H1 (cell line): ENCODE results near the gene DGKD. TPM values are rescaled to one million over a fixed set of nuclear protein-coding genes. Genes with fewer than 3 reads are reported as not detected.

Experiments
- CTCF ChIA-PET: fragments of 300-600 bp; sonication (Branson Sonifier 250); formaldehyde crosslinking; loops from one replicate; lab custom pipeline; 2021; ENCODE audit not compliant: partially characterized antibody; lab: Charles Lee
- POLR2A ChIA-PET: fragments of 300-600 bp; sonication (Branson Sonifier 250); formaldehyde crosslinking; loops from one replicate; lab custom pipeline; 2021; ENCODE audit warnings: inconsistent platforms; ENCODE audit not compliant: partially characterized antibody; lab: Charles Lee
- DNase-seq, 2 experiments: peaks; one replicate each; pipeline versions ENCODE4 v3.0.0 to v3.0.0-alpha.2; 2010 to 2022; ENCODE audit warnings: low spot score in 2 of 2, low read depth in 1 of 2, mixed read lengths in 1 of 2
- FAIRE-seq: peaks from 2 replicates; lab custom pipeline; 2011; peaks lifted over from hg19 to GRCh38; lab: Jason Lieb, UNC
- H2AFZ ChIP-seq: 2 replicates; pipeline ENCODE4 v1.8.1; 2012; ENCODE audit warnings: low read length, inconsistent platforms
- H2AK5ac ChIP-seq: 2 replicates; pipeline ENCODE4 v1.6.1; 2013; ENCODE audit warnings: low read depth, low read length
- H2BK120ac ChIP-seq: replicated peaks from 2 replicates; pipeline ENCODE3; 2013; ENCODE audit warnings: low read depth, low read length, inconsistent platforms
- H2BK12ac ChIP-seq: 2 replicates; pipeline ENCODE4 v1.6.1; 2013; ENCODE audit warnings: low read depth, low read length
- H2BK15ac ChIP-seq: 2 replicates; pipeline ENCODE4 v1.6.1; 2013; ENCODE audit warnings: low read length
- H2BK20ac ChIP-seq: 2 replicates; pipeline ENCODE4 v1.6.1; 2013; ENCODE audit warnings: low read length
- H2BK5ac ChIP-seq: 2 replicates; pipeline ENCODE4 v1.6.1; 2013; ENCODE audit warnings: low read depth, low read length
- H3K14ac ChIP-seq: 2 replicates; pipeline ENCODE4 v1.6.1; 2013; ENCODE audit warnings: inconsistent platforms; ENCODE audit not compliant: insufficient read length
- H3K18ac ChIP-seq: 2 replicates; pipeline ENCODE4 v1.6.1; 2013; ENCODE audit warnings: low read length; ENCODE audit errors: extremely low read depth
- H3K23ac ChIP-seq: 2 replicates; pipeline ENCODE4 v1.6.1; 2013; ENCODE audit warnings: inconsistent platforms; ENCODE audit not compliant: insufficient read length
- H3K23me2 ChIP-seq: 2 replicates; pipeline ENCODE4 v1.6.1; 2013; ENCODE audit warnings: low read depth, low read length
- H3K27ac ChIP-seq: 2 replicates; pipeline ENCODE4 v1.6.1; 2011; ENCODE audit warnings: low read depth, low read length, inconsistent platforms
- H3K27me3 ChIP-seq, 4 experiments: replicated peaks in 1 of 4; 1 replicate in 1 of 4; 2 replicates in 3 of 4; pipeline versions ENCODE4 v1.6.1 to v1.8.1; 2011 to 2013; ENCODE audit warnings: low read length in 3 of 4, mild to moderate bottlenecking in 3 of 4, inconsistent platforms in 2 of 4, mixed read lengths in 2 of 4, moderate library complexity in 1 of 4; ENCODE audit not compliant: control insufficient read depth in 3 of 4, insufficient read depth in 3 of 4; ENCODE audit errors: extremely low read depth in 1 of 4
- H3K36me3 ChIP-seq, 4 experiments: 2 replicates each; pipeline versions ENCODE4 v1.6.1 to v1.8.1; 2011 to 2013; ENCODE audit warnings: mild to moderate bottlenecking in 4 of 4, low read length in 3 of 4, moderate library complexity in 2 of 4, control low read depth in 1 of 4, inconsistent platforms in 1 of 4; ENCODE audit not compliant: insufficient read depth in 4 of 4, control insufficient read depth in 2 of 4
- H3K4ac ChIP-seq: replicated peaks from 2 replicates; pipeline ENCODE3; 2013; ENCODE audit warnings: low read length, low read depth, mixed read lengths, inconsistent platforms; ENCODE audit not compliant: insufficient read length
- H3K4me1 ChIP-seq, 4 experiments: replicated peaks in 1 of 4; 1 replicate in 1 of 4; 2 replicates in 3 of 4; pipeline versions ENCODE4 v1.6.1 to v1.8.1; 2011 to 2013; ENCODE audit warnings: low read length in 3 of 4, inconsistent platforms in 2 of 4, mixed read lengths in 1 of 4; ENCODE audit not compliant: insufficient read depth in 4 of 4, control insufficient read depth in 3 of 4
- H3K4me2 ChIP-seq, 2 experiments: 2 replicates each; pipeline versions ENCODE4 v1.6.1 to v1.8.1; 2011 to 2013; ENCODE audit warnings: low read depth in 2 of 2, low read length in 2 of 2, control low read depth in 1 of 2, inconsistent platforms in 1 of 2, mild to moderate bottlenecking in 1 of 2; ENCODE audit not compliant: insufficient read depth in 1 of 2
- H3K4me3 ChIP-seq, 4 experiments: fragments of 200-600, 300-600 bp in 1 of 4; sonication (generic), shearing (Covaris generic), sonication (Bioruptor Twin) in 1 of 4; 2 replicates each; pipeline versions ENCODE4 v1.5.1 to v1.8.1; 2011 to 2016; ENCODE audit warnings: low read length in 4 of 4, low read depth in 3 of 4, control low read depth in 2 of 4, inconsistent platforms in 2 of 4, mild to moderate bottlenecking in 2 of 4, mixed read lengths in 1 of 4, moderate library complexity in 1 of 4; ENCODE audit not compliant: insufficient read depth in 2 of 4; ENCODE audit errors: extremely low read depth in 1 of 4
- H3K56ac ChIP-seq: replicated peaks from 2 replicates; pipeline ENCODE3; 2013; ENCODE audit warnings: low read depth, mild to moderate bottlenecking, mixed read lengths, low read length, inconsistent platforms; ENCODE audit not compliant: insufficient read length
- H3K79me1 ChIP-seq: 2 replicates; pipeline ENCODE4 v1.6.1; 2013; ENCODE audit warnings: low read depth, low read length, control low read depth
- H3K79me2 ChIP-seq, 2 experiments: 2 replicates each; pipeline versions ENCODE4 v1.6.1 to v1.8.1; 2012 to 2013; ENCODE audit warnings: low read length in 2 of 2, mild to moderate bottlenecking in 2 of 2, inconsistent platforms in 1 of 2; ENCODE audit not compliant: insufficient read depth in 2 of 2, control insufficient read depth in 1 of 2
- H3K9ac ChIP-seq, 4 experiments: replicated peaks in 1 of 4; 1 replicate in 1 of 4; 2 replicates in 3 of 4; pipeline versions ENCODE4 v1.6.1 to v1.8.1; 2011 to 2013; ENCODE audit warnings: low read depth in 3 of 4, low read length in 3 of 4, control low read depth in 2 of 4, mild to moderate bottlenecking in 2 of 4, moderate library complexity in 2 of 4, inconsistent platforms in 1 of 4; ENCODE audit errors: extremely low read depth in 1 of 4
- H3K9me3 ChIP-seq, 2 experiments: 2 replicates each; pipeline versions ENCODE4 v1.6.1 to v1.8.1; 2012 to 2013; ENCODE audit warnings: mild to moderate bottlenecking in 2 of 2, moderate library complexity in 2 of 2, control low read depth in 1 of 2, inconsistent platforms in 1 of 2, low read depth in 1 of 2, low read length in 1 of 2, mixed read lengths in 1 of 2; ENCODE audit not compliant: insufficient read depth in 2 of 2
- H4K20me1 ChIP-seq, 2 experiments: replicated peaks in 1 of 2; 2 replicates each; pipeline versions ENCODE3 to v1.8.1; 2011 to 2013; ENCODE audit warnings: inconsistent platforms in 2 of 2, low read length in 2 of 2, mild to moderate bottlenecking in 1 of 2; ENCODE audit not compliant: insufficient read depth in 2 of 2, control insufficient read depth in 1 of 2
- H4K5ac ChIP-seq: 2 replicates; pipeline ENCODE4 v1.6.1; 2013; ENCODE audit warnings: low read length, low read depth, mixed read lengths, inconsistent platforms; ENCODE audit not compliant: insufficient read length
- H4K8ac ChIP-seq: 2 replicates; pipeline ENCODE4 v1.8.0; 2013; ENCODE audit warnings: mild to moderate bottlenecking, moderate library complexity, low read length, inconsistent platforms; ENCODE audit not compliant: insufficient read depth; ENCODE audit errors: extremely low read depth
- H4K91ac ChIP-seq: replicated peaks from 2 replicates; pipeline ENCODE3; 2013; ENCODE audit warnings: low read length, mixed read lengths, inconsistent platforms; ENCODE audit not compliant: insufficient read length
- CBX8 ChIP-seq: fragments of 300-800, 300-1000 bp; sonication (generic); IDR thresholded peaks from 2 replicates; pipeline ENCODE4 v1.7.1; 2016; ENCODE audit warnings: low read depth, low read length, borderline replicate concordance
- KDM4A ChIP-seq: IDR thresholded peaks from one replicate; pipeline ENCODE4 v1.7.1; 2012; ENCODE audit warnings: low read depth, mild to moderate bottlenecking, moderate library complexity, low read length, inconsistent platforms; ENCODE audit not compliant: severe bottlenecking
- TAF1 ChIP-seq: IDR thresholded peaks from 2 replicates; pipeline ENCODE4 v1.6.1; 2011; ENCODE audit warnings: mild to moderate bottlenecking, low read depth, low read length
- WGBS, 2 experiments: shearing (Covaris generic) in 1 of 2; methylation state at CpG; one replicate each; pipeline versions ENCODE4 v1.1.6 to v1.1.7; 2013 to 2015; ENCODE audit warnings: low lambda C conversion rate in 2 of 2, mixed read lengths in 2 of 2, inconsistent platforms in 1 of 2, low coverage in 1 of 2, missing lambda C conversion rate in 1 of 2; ENCODE audit not compliant: insufficient replicate concordance in 2 of 2, insufficient coverage in 1 of 2, insufficient read length in 1 of 2; ENCODE audit errors: extremely low coverage in 1 of 2, missing lambda C conversion rate in 1 of 2; 5-methylcytosine and 5-hydroxymethylcytosine counted together
- polyA plus RNA-seq, 7 experiments: library from polyadenylated mRNA; depleted of rRNA in 3 of 7; stranded (reverse) in 5 of 7; unstranded in 2 of 7; fragments of >200 nt in 5 of 7; fragments of 200-250 nt in 2 of 7; gene quantifications; 1 replicate in 5 of 7; 2 replicates in 1 of 7; 4 replicates in 1 of 7; pipeline versions ENCODE4 v1.2.1 to v1.2.3, GENCODE V29; 2011 to 2013; ENCODE audit warnings: missing spikeins in 2 of 7, mixed read lengths in 2 of 7
- total RNA-seq: library from RNA; stranded (reverse); fragmentation: NEBNext Ultra II Directional; extraction: Animal tissue kit (Norgen Biotek cat#: 25700); gene quantifications from 2 replicates; pipeline ENCODE4 v1.2.1, GENCODE V29; 2021
- TF ChIP-seq, protein P1 (sequence below): IDR thresholded peaks from 2 replicates; pipeline ENCODE4 v1.6.1; 2011; ENCODE audit warnings: low read depth, mild to moderate bottlenecking, low read length; ENCODE audit not compliant: insufficient read depth

DGKD gene
- total and polyA plus RNA-seq, 2 of the 8 experiments (the other 6 are each of a cell fraction or from before 2014, with no cell fraction given): 7.7 to 30.9 TPM

DNA sequence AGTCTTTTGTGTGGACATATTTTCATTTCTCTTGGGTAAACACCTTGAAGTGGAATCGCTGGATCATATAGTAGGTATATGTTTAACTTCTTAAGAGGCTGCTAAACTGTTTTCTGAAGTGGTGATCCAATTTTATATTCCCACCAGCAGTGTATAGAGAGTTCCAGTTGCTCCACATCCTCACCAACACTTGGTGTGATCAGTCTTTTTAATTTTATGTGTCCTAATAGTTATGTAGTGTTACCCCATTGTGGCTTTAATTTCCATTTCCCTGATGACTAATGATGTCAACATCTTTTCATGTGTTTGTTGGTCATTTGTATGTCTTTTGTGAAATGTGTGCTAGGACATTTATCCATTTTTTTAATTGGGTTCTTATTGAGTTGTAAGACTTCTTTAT lies 56.9 kb downstream of the DGKD start:
- Histone ChIP-seq H3K56ac (no peak overlapping the region), H3K4me1 (no peaks in the 10 kb centered on the region), H3K18ac (no peak overlapping the region), H2AFZ (no peak overlapping the region), H3K9ac (no peak overlapping the region), H2AK5ac (no peak overlapping the region), H3K27ac (no peak overlapping the region), H3K4me2 (no peak overlapping the region), H2BK15ac (no peak overlapping the region), H3K79me2 (no peaks in the 10 kb centered on the region), H3K27me3 (no peaks in the 10 kb centered on the region), H3K14ac (no peak overlapping the region), H2BK5ac (no peak overlapping the region)
- DNase-seq (no peak), FAIRE-seq (no peak)
- WGBS, 2 experiments: 96% methylated on average over 1 of the region's 1 CpG; no CpG with 5 or more reads in 1 of the 2 experiments
- POLR2A ChIA-PET: no interaction called here
- TF ChIP-seq CBX8 (no peak), KDM4A (no peak), TAF1 (no peak)
- TF ChIP-seq, protein P1, sequence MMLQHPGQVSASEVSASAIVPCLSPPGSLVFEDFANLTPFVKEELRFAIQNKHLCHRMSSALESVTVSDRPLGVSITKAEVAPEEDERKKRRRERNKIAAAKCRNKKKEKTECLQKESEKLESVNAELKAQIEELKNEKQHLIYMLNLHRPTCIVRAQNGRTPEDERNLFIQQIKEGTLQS: no peak
- TF ChIP-seq, all 59 proteins: peak for 0
- Histone ChIP-seq H3K79me1 (0 out of 2 replicates have a peak, but pooled peaks cover 5% of the 10 kb centered on the region), H3K36me3 (no peaks in the 10 kb centered on the region; a peak in 1 of 8 replicates), H4K5ac (no peak overlapping the region), H3K4ac (no peak overlapping the region), H4K91ac (no peak overlapping the region), H2BK120ac (no peak overlapping the region), H4K8ac (no peak overlapping the region), H3K9me3 (peaks cover 8 to 9% of the 10 kb centered on the region in 2 experiments; a peak in 3 of 4 replicates), H2BK20ac (no peak overlapping the region), H2BK12ac (no peak overlapping the region), H3K23ac (no peak overlapping the region), H3K23me2 (no peaks in the 10 kb centered on the region), H4K20me1 (peaks cover 0 to 2% of the 10 kb centered on the region in 2 experiments), H3K4me3 (no peak overlapping the region)
- CTCF ChIA-PET: no interaction called here
